Uterus (tissue), 4 donors: Measurements from ENCODE around the gene TMPRSS3. TPM values are rescaled to one million over a fixed set of nuclear protein-coding genes. Genes with fewer than 3 reads are reported as not detected.
"Not testable (repeated sequence)": the region's sequence is repeated elsewhere in the genome, so short reads cannot be mapped to it uniquely, and the experiment has no call there.

Experiments used
- DNase-seq, 2 donors: peaks; one replicate each; pipeline ENCODE4 v3.0.0-alpha.2; 2019 to 2020
- H3K27ac ChIP-seq, 2 donors: fragments of 200-600 bp; sonication (generic); 1 replicate in 1 of 2; 2 replicates in 1 of 2; pipeline ENCODE4 v1.5.1; 2016 to 2018
- H3K27me3 ChIP-seq, 2 donors: fragments of 200-600 bp; sonication (generic); one replicate each; pipeline ENCODE4 v1.5.1; 2018 to 2019; ENCODE audit warnings: control low read depth in 1 of 2
- H3K36me3 ChIP-seq, 2 donors: fragments of 200-600 bp; sonication (generic); one replicate each; pipeline ENCODE4 v1.5.1; 2019; ENCODE audit warnings: control low read depth in 1 of 2
- H3K4me1 ChIP-seq, 2 donors: fragments of 200-600 bp; sonication (generic); one replicate each; pipeline ENCODE4 v1.5.1; 2018 to 2019; ENCODE audit warnings: control low read depth in 1 of 2
- H3K4me3 ChIP-seq, 2 donors: fragments of 200-600 bp; sonication (generic); 1 replicate in 1 of 2; 2 replicates in 1 of 2; pipeline ENCODE4 v1.5.1; 2018 to 2019; ENCODE audit warnings: mild to moderate bottlenecking in 1 of 2
- H3K9me3 ChIP-seq, 2 donors: fragments of 200-600 bp; sonication (generic); one replicate each; pipeline ENCODE4 v1.5.1; 2019; ENCODE audit warnings: control low read depth in 1 of 2
- CTCF ChIP-seq, 4 experiments: fragments of 200-600 bp in 2 of 4; fragments of 450-650 bp in 2 of 4; sonication (generic) in 2 of 4; IDR thresholded peaks; one replicate each; pipeline ENCODE4 v1.5.1; 2016 to 2019; ENCODE audit warnings: antibody characterized with exemption in 4 of 4, mild to moderate bottlenecking in 2 of 4, moderate library complexity in 1 of 4
- POLR2A ChIP-seq, 2 donors: fragments of 450-650 bp; IDR thresholded peaks; one replicate each; pipeline ENCODE4 v1.6.1; 2016; ENCODE audit warnings: antibody characterized with exemption in 2 of 2, mild to moderate bottlenecking in 1 of 2, moderate library complexity in 1 of 2
- intact Hi-C: fragments of 100-400 bp; cut with DNase I; formaldehyde crosslinking; loops from one replicate; pipeline ENCODE4 v1.15.1; 2023; ENCODE audit warnings: low total_unique reads
- total RNA-seq, 4 donors: library from RNA; depleted of rRNA in 3 of 4; stranded (reverse); fragments of >200 nt in 3 of 4; gene quantifications; one replicate each; pipeline versions ENCODE4 v1.1.0 to v1.2.4, GENCODE V29; 2014 to 2023
- donor health status: DM: yes; HTN: yes; CAD: no.

The TMPRSS3 gene
- total RNA-seq, 4 donors from 2014 or later: 0.18 to 4.4 TPM; not detected in 2

- H3K36me3 ChIP-seq: no peaks in the 10 kb centered on the region
- no peak for TF ChIP-seq POLR2A (IDR thresholded peaks at IDR 0.05)
- no peak for TF ChIP-seq CTCF (IDR thresholded peaks at IDR 0.05)
- no peaks in the 10 kb centered on the region for H3K4me1 ChIP-seq
- intact Hi-C loops: no loop called here
- H3K4me3 ChIP-seq: no peak overlapping the region
- no peak overlapping the region for H3K27ac ChIP-seq
- peaks cover 0 to 5% of the 10 kb centered on the region in 2 donors for H3K27me3 ChIP-seq
- no peak for DNase-seq
- no peaks in the 10 kb centered on the region for H3K9me3 ChIP-seq
Measured at GRCh38 chr21:42411197-42411869, 15.5 kb upstream of the TMPRSS3 start.

- H3K9me3 ChIP-seq: no peaks in the 10 kb centered on the region
- intact Hi-C loops: no loop called here
- H3K36me3 ChIP-seq: no peaks in the 10 kb centered on the region
- TF ChIP-seq POLR2A (IDR thresholded peaks at IDR 0.05) (no peak), CTCF (IDR thresholded peaks at IDR 0.05) (no peak)
- DNase-seq: no peak
- no peaks in the 10 kb centered on the region for H3K4me1 ChIP-seq
- no peak overlapping the region for H3K4me3 ChIP-seq
- H3K27ac ChIP-seq: no peak overlapping the region
- H3K27me3 ChIP-seq: peaks cover 0 to 5% of the 10 kb centered on the region in 2 donors
Measured at GRCh38 chr21:42409366-42409765, 13.5 kb upstream of the TMPRSS3 start.

GRCh38 chr21:42408718-42409117 is 12.9 kb upstream of the TMPRSS3 start:
- intact Hi-C loops, H3K4me1 ChIP-seq: not testable (repeated sequence)

GRCh38 chr21:42407476-42407875 is 11.6 kb upstream of the TMPRSS3 start:
- TF ChIP-seq POLR2A (IDR thresholded peaks at IDR 0.05) (no peak), CTCF (IDR thresholded peaks at IDR 0.05) (no peak)
- Histone ChIP-seq H3K27me3 (peaks cover 0 to 5% of the 10 kb centered on the region in 2 donors), H3K9me3 (no peaks in the 10 kb centered on the region), H3K36me3 (no peaks in the 10 kb centered on the region), H3K4me1 (no peaks in the 10 kb centered on the region), H3K4me3 (no peak overlapping the region), H3K27ac (no peak overlapping the region)
- intact Hi-C loops: no loop called here
- DNase-seq: no peak

More at GRCh38 chr21:42408718-42409117, 12.9 kb upstream of the TMPRSS3 start:
- not testable (repeated sequence) for H3K27ac ChIP-seq, DNase-seq, H3K27me3 ChIP-seq, H3K4me3 ChIP-seq, H3K36me3 ChIP-seq, H3K9me3 ChIP-seq

- H3K27me3 ChIP-seq: peaks cover 0 to 5% of the 10 kb centered on the region in 2 donors
- TF ChIP-seq CTCF (IDR thresholded peaks at IDR 0.05): no peak
- TF ChIP-seq POLR2A (IDR thresholded peaks at IDR 0.05): no peak
- H3K36me3 ChIP-seq: no peaks in the 10 kb centered on the region
- no peak for DNase-seq
- intact Hi-C loops: no loop called here
- no peak overlapping the region for H3K4me3 ChIP-seq
- no peak overlapping the region for H3K27ac ChIP-seq
- no peaks in the 10 kb centered on the region for H3K9me3 ChIP-seq
- no peaks in the 10 kb centered on the region for H3K4me1 ChIP-seq
Measured at GRCh38 chr21:42406866-42407265, 11.0 kb upstream of the TMPRSS3 start.
